GM18858 (cell line): Measurements from ENCODE around the gene C3orf20.

Experiments used
- ATAC-seq: cut with Tn5 transposase; IDR thresholded peaks from one replicate; pipeline ENCODE4 v1.9.1; 2021; ENCODE audit not compliant: unreplicated experiment

The C3orf20 gene

DNA sequence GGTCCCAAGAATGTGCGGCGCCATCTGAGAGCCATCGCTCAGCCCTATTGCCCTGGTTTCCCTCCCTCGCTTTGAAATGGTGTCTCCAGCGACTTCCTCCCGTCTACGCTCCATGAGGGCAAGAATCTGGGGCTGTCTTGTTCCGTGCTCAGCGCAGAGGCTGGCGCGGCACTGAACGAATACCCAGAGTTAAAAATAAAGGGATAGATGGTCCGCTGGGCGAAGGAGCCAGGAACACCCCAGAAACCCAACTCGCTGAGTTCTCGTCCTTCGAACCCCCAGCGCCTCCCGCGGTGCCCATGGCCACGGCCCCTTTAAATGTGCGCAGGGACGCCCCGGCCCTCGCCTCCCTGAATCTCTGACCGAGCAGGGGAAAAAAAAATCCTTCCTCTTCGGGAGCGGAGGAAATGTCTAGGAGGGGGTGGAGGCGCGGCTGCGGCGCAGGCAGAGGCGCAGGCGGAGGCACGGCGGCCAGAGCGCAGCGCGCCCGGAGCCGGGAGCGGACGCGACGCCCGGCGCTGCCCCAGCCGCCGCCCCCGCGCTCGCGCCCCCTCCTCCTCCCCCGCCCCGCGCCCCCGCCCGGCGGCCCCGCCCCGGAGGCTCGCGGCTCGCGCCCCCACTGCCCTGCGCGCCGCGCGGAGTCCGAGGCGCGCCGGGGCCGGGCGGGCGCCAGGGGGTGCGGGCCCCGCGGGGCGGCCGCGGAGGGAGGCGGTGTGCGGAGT, 135.3 kb downstream of the C3orf20 start:
- no peak for ATAC-seq

GRCh38 chr3:14810801-14811661, 136.1 kb downstream of the C3orf20 start:
- ATAC-seq: no peak

- no peak for ATAC-seq
Observed at GRCh38 chr3:14811684-14812083, 136.7 kb downstream of the C3orf20 start.

DNA sequence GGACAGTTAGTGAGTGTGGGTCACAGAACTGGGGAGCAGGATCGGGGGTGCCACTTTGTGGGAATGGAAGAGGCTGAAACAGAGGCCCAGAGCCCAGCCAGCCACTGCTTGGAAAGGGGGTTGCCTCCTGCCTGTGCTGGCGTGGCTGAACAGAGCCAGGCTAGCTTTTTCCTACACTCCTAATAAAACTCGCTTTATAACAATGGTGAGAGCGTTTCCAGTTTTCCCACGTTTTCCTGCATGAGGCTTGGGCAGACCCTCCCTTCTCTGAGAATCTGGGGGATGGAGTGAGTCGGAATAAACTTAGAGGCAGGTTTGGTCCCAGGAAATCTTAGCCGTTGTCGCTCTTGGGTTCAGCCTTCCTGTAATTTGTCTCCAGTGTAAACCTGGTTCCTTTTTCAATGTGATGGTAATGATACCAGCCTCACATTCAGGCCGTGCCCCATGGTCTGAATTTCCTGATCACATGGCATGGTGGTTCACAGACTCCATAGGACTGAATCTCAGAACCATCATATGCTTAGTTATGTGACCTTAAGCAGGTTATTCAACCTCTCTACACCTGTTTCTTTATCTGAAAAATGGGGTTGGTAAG, 137.4 kb downstream of the C3orf20 start:
- no peak for ATAC-seq

- ATAC-seq: no peak
Observed at GRCh38 chr3:14814411-14814871, 139.5 kb downstream of the C3orf20 start.

DNA sequence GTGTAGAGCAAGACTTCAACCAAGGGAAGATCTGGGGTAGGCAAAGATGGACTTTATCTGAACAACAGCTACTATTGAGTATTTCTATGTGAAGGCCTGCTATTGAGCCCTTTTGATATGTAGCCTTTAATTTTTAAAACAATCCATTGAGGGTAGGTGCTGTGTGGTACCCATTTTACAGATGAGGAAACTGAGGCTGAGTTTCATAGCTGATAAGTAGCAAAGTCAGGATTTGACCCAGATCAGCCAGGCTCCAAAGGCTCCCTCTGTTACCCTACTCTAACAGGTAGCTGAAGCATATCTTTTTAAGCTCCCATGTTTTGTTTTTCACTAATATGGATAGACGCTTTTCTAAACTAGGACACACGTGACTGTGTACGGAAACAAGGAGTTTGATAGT, 141.4 kb downstream of the C3orf20 start:
- no peak for ATAC-seq

GRCh38 chr3:14818804-14819500, 144.0 kb downstream of the C3orf20 start, which contains the start of gene FGD5:
Gene FGD5, plus strand, starts transcription at chr3:14818962. Its CDS starts 110 bp downstream, at chr3:14819072.
- ATAC-seq: no peak

- ATAC-seq: no peak
Observed at GRCh38 chr3:14819671-14820070, 144.7 kb downstream of the C3orf20 start.

- ATAC-seq: no peak
Observed at GRCh38 chr3:14820156-14820555, 145.2 kb downstream of the C3orf20 start.

DNA sequence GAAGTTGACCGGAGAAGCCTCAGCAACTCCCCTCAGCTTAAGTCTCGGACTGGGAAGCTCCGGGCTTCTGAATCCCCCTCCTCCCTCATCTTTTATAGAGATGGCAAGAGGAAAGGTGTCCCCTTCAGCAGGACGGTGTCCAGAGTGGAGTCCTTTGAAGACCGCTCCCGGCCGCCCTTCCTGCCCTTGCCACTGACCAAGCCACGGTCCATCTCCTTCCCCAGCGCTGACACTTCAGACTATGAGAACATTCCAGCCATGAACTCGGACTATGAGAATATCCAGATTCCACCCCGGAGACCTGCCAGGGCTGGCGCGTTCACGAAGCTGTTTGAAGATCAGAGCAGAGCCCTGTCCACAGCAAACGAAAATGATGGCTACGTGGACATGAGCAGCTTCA, 146.2 kb downstream of the C3orf20 start:
- no peak for ATAC-seq

- ATAC-seq: no peak
Observed at GRCh38 chr3:14822134-14822533, 147.2 kb downstream of the C3orf20 start.
